DMS 273 (cell line): Measurements from ENCODE around the gene TUBA4B.
"Not testable (repeated sequence)": the region's sequence is repeated elsewhere in the genome, so short reads cannot be mapped to it uniquely, and the experiment has no call there.

Experiments
- DNase-seq: peaks from one replicate; lab custom pipeline; 2025; ENCODE audit not compliant: unreplicated experiment; lab: John Stamatoyannopoulos, UW

The TUBA4B gene

DNA sequence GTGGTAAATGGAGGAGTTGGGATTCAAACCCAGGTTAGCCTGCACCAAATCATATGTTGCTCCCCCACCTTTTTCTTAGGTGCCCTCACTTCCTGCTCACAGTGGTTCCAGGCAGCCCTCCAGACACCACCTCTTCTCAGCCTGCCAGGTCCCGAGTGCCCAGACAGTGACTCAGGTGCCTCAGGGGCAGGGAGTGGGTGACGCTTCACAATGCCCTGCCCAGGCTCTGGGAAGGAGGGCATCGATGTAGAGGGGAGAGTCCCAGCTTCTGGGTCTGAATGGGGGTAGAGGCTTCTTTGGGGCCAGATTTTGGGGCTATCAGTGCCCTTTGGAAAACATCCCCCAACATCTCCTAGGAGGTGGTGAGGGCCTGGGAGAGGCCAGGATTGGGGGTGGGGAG, 20.9 kb downstream of the TUBA4B start:
- no peak for DNase-seq

DNA sequence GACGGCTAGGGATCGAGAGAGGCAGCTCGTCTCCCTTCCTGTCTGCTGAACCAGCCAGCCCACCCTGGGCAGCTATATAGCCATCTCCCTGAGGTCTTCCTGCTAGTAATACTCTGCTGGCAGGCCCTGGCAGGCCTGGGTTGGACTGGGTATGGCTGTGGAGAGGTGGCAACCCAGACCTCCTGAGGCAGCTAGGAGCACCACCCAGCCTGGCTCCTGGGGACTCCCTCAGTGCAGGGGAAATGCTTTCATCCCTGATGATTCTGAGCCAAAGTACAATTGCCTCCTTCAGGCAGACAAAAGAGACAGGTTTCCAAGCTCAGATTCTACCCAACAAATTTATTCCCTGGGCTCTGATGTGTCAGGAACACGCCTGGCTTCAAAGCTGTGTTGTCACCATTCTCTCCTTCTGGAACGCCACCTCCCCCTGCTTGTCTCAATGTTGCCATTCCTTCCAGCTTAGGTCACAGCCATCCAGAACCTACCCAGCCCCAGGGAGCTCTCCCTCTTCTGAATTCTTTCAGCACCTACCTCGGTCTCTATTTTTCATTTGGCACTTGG, 21.4 kb downstream of the TUBA4B start:
- peak; percentile 60 for DNase-seq

DNA sequence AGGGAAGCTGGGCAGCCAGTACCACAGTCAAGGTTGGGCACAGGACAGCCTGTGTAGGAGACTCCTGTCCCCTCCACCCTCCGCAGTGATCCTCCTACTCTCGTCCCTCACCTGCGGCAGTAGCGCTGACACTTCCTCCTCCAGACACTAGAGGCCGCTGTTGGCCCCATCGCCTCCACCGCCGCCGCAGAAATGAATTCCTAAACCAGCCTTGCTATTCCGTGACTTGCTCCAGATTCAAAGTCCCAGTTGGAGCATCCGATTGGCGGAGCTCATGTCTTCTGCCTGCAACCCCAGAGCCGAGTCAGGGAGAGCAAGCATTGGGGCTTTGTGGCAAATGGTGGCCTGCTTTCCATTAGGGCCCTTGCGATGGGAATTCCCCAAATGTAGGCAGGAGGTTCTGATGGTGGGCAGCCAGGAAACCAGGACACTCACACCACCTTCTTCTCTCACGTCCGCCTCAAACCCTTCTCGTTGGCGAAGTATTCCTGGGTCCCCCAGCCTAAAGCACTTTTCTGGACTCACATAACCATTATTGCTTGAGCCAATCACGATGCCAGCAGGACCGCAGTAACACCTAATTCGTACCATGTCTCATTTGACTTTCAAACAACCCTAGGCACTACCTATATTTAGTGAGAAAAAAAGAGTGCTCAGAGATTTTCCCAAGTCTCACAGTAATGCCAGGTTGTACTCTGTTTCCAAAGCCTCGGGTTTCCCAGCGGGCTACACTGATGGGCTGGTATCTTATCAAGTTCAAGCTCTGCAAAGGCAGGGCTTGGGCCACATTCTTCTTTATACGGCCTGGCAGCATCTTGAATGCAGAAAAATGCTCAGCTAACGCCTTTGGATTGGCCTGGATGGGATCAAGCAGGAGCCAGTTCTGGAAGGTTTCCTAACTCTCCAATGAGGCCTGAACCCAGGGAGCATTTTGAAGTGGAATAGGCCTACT, 24.9 kb downstream of the TUBA4B start:
- DNase-seq = peak; percentile 88

DNA sequence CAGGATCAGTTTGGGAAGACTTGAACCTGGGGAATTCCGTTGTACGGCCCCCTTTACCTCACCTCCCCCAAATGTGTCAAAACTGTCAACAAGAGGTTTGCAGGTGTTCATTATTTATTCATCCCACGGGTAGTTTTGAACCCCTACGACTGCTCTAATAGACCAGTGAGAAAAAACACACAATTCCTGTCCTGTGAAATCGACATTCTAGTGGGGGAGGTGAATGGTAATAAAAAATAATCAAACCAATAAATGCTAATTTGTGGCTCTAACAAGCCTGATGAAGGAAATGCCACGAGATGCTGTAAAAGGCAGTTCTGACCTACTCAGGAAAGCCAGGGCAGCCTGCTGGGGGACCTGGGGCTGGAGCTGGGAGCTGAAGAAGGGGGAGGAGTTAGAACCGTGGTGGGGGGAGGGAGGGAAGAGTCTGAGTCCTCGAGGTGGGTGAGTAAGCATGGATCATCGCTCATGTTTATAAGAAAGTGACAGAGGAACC, 25.7 kb downstream of the TUBA4B start:
- no peak for DNase-seq

DNA sequence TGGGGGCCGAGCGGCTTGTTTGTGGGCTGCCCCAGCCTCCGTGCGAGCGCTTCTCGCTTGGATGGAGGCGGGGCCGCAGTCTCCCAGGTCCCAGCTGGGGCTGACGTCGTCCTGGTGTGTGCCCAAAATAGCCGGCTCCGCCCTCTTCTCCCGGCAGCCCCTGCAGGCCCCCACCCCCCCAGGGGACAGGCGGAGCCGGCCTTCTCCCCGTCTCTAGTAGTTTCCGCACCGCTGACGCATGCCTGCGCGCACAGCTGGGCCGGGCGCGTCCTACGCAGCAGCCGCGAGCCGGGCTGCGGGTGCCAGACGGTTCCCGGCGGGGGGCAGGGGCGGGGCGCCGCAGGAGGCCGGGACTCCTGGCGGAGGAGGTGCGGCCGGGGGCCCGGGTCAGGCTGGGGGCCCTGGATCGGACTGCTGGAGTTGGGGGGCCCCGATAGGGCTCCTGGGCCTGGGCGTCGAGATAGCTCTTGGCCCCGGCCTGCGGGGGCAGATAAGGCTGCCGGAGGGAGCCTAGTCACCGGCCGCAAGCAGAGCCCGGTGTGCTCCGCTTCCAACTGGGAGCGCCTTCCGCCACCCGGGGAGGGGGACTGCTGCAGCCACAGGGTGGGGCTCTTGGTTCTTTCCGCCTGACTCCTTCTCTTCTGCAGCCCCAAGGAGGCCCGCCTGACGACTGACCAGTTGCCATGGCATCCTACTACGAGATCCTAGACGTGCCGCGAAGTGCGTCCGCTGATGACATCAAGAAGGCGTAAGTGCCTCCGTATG, 26.3 kb downstream of the TUBA4B start, which contains the start of gene DNAJB2:
Gene DNAJB2 (plus strand): TSS at position 216 of the 765 bp plus-strand sequence. CDS start 468 bp downstream, at position 684.
- peak; percentile 99 for DNase-seq

DNA sequence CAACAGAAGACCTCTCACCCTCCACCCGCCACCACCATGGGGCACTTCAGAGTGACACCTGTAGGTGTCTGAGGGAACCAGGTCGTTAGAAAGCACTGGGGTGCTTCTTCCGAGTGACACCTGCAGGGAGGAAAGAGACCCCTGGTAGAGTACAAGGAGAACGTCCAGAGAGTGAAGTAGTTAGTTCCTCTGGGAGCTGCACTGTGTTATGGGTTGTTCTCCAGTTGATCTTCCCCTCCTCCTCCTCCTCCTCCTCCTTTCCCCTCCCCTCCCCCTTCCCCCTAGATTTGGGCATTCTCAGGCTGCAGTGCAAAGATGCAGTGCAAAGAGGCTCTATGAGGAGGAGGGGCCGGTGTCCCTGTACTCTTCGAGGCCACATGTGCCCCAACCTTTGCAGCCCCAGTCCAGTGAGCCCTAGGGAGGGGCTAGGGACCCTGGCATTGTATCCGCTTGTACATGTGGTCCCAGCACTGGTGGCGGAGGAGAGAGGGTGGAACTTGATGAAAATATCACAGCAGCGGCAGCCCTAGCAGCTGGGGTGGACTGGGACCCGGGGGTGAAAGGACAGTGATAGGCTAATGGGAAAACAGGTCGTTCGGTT, 27.0 kb downstream of the TUBA4B start:
- DNase-seq = no peak

DNA sequence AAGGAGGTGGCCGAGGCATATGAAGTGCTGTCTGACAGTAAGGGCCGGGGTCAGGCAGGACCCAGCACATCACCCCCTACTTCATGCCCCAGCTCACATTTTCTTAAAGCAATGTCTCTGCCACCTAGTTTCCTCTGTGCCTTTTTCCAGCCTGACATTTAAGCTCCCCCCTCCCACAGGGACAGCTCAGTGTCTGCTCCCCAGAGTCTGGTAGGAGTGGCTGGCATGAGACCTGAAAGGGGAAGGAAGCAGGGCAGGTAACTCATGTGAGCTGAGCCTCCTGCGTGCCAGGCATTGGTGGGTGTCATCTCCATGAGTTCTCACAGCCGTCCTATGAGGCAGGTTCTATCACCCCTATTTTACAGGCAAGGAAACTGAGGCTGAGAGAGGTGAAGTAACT, 27.6 kb downstream of the TUBA4B start:
- DNase-seq = no peak

DNA sequence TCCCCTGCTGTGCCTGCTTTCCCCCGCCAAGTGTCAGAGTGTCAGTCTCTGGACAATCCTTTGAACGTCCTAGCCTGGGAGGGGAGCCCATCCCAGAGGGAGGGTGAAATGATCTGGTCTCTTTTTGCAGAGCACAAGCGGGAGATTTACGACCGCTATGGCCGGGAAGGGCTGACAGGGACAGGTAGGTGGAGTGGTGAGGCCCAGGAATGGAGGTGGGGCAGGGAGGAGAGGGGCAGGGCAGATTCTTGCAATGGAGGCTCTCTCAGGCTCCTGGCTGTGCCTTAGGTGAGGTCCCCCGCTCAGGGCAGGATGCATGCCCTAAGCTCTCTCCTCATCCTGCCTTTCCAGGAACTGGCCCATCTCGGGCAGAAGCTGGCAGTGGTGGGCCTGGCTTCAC, 28.5 kb downstream of the TUBA4B start:
- no peak for DNase-seq

DNA sequence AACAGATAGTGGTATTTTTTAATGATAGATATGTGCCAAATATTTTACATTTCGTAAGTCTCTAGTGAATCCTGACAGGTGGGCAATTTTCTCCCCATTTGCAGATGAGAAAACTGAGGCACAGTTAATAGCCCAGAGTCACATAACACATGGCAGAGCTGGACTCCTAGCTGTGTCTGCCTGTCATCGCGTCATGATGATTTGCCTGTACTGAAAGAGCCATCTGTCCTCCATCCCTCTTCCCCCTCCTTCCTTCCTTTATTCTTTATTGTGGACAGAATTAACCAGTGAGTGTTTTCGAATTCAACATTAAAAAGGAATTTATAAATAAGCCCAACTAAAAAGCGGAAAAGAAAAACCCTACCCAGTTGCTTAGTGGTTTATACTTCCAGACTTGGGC, 29.3 kb downstream of the TUBA4B start:
- peak; percentile 58 for DNase-seq

DNA sequence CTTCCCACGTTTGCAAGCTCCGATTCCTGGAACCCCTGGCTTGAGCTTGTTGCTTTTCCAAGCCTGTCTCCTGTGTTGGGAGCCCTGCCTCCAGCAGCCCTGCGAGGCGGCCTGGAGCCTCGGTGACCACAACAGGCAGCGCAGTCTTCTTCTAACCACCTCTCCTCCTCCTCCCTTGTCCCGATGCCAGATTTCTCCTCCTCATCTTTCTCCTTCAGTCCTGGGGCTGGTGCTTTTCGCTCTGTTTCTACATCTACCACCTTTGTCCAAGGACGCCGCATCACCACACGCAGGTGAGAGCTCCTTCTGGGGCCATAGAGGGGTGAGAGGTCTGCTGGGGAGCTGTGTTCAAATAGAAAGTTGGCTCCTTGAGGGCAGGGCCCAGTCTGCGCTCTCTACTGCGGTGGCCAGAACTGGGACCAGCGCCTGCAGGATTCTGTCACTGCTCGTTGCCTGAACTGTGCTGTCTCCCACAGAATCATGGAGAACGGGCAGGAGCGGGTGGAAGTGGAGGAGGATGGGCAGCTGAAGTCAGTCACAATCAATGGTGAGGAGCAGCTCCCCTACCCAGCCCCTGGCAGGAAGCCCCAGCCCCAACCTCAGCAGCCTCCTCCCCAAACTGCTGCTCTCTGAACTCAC, 30.0 kb downstream of the TUBA4B start:
- no peak for DNase-seq

DNA sequence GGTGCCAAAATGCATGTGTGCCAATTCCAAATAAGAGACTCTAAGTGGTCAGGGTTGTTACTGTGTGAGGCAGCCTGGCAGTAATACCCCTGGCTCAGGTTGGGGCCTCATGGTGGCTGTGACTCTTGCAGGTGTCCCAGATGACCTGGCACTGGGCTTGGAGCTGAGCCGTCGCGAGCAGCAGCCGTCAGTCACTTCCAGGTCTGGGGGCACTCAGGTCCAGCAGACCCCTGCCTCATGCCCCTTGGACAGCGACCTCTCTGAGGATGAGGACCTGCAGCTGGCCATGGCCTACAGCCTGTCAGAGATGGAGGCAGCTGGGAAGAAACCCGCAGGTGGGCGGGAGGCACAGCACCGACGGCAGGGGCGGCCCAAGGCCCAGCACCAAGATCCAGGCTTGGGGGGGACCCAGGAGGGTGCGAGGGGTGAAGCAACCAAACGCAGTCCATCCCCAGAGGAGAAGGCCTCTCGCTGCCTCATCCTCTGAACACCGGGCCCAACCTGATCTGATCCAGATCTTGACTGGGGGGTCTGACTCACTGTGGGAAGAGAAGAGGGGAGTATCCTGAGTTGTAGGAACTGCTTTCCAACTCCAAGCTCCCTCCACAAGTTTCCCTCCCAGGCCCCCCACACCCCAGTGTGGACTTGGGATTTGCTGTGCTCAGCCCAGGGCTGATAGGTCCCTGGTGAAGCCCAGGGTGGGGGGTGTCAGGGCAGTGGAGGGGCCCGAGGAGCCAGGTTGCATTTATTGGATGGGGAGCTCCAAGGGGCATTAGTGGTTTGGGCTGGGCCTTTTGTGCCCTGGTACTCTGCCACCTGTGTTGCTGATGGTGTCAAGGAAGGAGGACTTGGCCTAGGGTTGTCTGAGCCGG, 31.7 kb downstream of the TUBA4B start:
- DNase-seq = no peak

DNA sequence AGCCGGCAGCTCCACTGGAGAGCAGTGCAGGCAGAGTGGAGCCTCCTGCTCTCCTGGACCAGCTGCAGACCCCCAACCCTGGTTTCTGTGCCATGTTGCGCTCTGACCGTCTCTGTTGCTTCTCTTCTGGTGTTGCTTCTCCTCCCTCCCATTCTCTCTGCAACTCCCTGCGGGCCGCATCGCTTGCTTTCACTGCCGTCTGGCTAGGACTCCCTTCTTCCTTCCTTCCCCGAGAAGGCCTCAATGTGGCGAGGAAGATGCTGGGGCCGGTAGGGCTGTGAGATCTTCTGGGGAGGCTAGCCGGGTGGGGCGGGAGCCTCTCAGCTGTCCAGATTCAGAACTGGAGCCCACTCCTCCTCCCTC, 32.3 kb downstream of the TUBA4B start:
- no peak for DNase-seq

DNA sequence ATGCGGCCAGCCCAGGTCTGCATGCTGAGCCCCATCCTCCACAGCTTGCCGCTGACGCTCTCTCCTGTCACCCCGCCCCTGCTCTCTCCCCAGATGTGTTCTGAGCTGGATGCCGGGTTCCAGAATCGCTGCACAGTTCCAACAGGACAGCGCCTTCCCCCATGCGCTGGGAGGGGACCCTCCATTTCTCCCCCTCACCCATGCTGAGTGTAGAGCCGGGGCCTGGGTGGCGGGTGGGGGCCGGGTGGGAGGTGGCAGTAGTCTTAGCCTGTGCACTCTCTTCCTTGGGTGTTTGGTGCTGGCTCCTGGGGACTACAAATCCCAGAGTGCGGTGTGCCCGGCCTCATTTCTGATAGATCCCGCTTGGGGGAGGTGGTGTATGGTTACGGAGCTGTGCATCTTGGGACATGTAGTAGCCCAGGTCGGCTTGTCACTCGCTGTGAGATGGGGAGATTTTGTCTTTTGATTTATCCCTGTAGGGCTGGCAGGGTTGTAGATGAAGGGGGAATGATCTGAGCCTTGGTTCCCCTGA, 32.9 kb downstream of the TUBA4B start:
- DNase-seq = peak; percentile 90

DNA sequence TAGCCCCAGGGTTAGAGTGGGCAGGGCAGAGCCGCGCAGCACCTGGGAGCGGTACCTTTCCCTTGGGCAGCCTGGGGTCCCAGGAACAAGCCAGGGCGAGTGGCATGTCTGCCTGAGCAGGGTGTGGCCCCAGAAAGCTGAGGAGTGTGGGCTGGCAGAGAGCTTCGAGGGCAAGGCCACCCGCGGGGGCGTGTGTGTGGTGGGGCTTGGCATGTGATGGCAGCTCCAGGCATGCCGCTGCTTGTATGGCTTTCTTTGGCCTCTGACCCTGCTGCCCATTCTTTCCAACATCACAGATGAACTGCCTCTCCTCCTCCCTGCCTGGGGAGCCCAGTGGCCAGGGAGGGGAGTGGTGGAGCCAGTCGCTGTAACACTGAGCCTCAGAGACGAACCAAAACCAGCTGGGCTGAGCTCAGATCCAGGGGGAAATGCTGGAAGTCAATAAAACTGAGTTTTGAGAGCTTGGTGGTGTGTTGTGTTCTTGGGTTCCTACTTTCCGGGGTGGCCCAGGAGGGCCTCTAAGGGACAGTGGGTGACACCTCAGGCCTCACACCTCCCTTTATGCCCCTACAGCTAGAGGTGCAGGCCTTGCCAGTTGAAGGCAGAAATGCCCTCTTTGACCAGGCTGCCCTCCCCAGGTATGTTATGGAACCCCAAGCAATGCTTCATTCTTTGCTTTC, 33.5 kb downstream of the TUBA4B start:
- DNase-seq = no peak

DNA sequence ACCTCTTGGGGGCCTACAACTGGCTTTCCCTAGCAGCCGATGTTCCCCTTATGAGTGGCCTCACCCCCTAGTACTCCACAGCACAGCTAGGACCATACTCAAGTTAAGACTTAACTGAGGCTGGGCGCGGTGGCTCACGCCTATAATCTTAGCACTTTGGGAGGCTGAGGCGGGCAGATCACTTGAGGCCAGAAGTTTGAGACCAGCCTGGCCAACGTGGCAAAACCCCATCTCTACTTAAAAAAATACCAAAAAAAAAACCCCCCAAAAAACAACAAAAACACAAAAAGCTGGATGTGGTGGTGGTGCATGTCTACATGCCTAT, 34.0 kb downstream of the TUBA4B start:
- DNase-seq = not testable (repeated sequence)

DNA sequence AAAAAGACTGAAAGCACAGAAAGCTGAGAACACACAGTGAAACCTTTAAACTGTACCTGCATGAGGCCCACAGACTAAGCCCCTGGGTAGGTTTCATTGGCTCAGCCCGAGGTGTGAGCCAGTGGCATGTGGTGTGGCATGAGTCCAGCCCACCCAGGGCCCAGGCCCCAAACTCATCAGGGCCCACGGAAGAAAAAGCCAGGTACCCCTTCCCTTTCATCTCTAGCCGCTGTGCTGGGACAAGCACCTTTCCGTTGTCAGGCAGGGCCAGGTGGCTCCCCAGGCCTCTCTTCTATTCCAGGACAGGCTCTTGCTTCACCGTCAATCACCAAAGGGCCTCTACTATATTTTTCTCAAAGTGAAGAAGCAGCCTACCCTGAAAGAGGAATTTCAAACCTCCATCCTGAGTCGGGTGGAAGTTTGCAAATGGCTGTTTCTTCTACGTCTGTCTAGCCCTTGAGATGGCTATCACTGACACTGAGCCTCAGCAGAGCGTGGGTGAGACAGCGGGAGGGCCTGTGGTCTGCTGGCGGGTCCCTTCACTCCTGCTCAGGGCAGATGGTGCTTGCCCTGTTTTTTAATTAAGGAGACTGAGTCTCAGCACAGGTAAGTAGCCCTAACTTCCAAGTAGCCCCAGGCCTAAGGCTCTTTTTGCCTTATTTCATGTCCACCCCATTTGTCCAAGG, 34.7 kb downstream of the TUBA4B start:
- peak; percentile 46 for DNase-seq

DNA sequence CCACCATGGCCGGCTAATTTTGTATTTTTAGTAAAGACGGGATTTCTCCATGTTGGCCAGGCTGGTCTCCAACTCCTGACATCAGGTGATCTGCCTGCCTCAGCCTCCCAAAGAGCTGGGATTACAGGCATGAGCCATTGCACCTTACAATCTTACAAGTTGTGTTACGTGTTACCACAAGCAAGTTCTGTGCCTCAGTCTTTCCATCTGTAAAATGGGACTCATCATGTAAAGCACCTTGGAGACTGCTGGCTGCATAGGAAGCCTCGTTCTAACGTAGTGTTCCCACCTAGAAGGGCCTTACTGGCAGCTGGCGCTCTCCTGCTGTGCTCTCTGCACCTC, 36.1 kb downstream of the TUBA4B start:
- no peak for DNase-seq

DNA sequence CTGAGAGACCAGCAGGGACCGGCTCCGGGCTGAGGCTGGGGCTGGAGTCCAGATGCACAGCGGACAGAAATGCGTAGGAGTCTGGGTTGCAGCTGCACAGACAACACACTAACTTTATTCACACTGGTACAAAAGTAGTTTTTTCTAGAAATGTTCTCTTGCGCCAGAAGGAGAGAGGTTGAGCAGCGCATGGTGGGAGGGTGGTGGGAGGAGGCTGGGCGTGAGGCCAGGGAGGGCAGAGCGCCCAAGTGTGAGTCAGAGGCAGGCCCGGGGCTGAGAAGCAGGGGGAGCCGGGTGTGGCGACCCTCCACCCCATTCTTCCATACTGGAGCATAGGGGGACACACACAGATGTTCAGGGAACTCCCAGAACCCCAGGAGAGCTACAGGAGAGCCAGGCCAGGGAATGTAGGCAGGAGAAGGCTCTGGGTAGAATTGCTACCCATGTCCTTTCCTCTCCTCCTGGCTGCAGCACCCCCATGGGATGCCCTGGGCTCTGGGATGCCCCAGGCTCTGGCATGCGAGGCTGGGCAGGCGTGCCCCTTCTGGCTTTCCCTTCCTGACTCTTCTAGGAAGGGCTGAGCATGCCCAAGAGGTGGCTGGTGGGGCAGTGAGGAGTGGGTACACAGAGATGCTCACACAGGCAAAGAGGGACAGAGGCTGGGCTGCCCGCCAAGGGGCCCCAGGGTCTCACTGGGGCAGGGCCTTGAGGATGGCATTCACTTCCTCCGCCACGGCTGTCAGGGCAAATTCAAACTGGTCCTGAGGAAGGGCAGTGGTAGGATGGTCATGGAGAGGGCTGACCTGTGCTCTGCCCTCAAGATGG, 36.7 kb downstream of the TUBA4B start:
- peak; percentile 93 for DNase-seq
